WTC11 (cell line): ENCODE results near the gene RGS18.

Source experiments
- ELF4 ChIP-seq: sonication (generic); formaldehyde crosslinking; IDR thresholded peaks from 2 replicates; pipeline ENCODE4 v1.8.1; 2022; ENCODE audit warnings: low read depth, mild to moderate bottlenecking, moderate library complexity, missing genetic modification reagents
- ETV6 ChIP-seq: sonication (generic); formaldehyde crosslinking; IDR thresholded peaks from 2 replicates; pipeline ENCODE4 v1.8.1; 2022; ENCODE audit warnings: mild to moderate bottlenecking, missing genetic modification reagents
- GRHL2 ChIP-seq: fragments of 250-450 bp; sonication (Bioruptor Pico); IDR thresholded peaks from 2 replicates; pipeline ENCODE4 v1.8.0; 2022; ENCODE audit warnings: mild to moderate bottlenecking, moderate library complexity; ENCODE audit not compliant: insufficient replicate concordance, severe bottlenecking
- NR2C2 ChIP-seq: sonication (generic); formaldehyde crosslinking; IDR thresholded peaks from 2 replicates; pipeline ENCODE4 v1.8.0; 2022; ENCODE audit warnings: mild to moderate bottlenecking, missing genetic modification reagents
- RELA ChIP-seq: sonication (generic); formaldehyde crosslinking; IDR thresholded peaks from 2 replicates; pipeline ENCODE4 v1.8.1; 2022; ENCODE audit warnings: missing genetic modification reagents, mild to moderate bottlenecking, borderline replicate concordance
- SMAD4 ChIP-seq: sonication (generic); formaldehyde crosslinking; IDR thresholded peaks from 2 replicates; pipeline ENCODE4 v1.8.0; 2022; ENCODE audit warnings: mild to moderate bottlenecking, missing genetic modification reagents
- SP1 ChIP-seq: sonication (generic); formaldehyde crosslinking; conservative IDR thresholded peaks from 2 replicates; pipeline ENCODE4 v1.8.1; 2022; ENCODE audit warnings: missing genetic modification reagents
- TP53 ChIP-seq: sonication (generic); formaldehyde crosslinking; IDR thresholded peaks from 2 replicates; pipeline ENCODE4 v1.8.1; 2023; ENCODE audit warnings: mild to moderate bottlenecking, missing genetic modification reagents
- ZNF671 ChIP-seq: fragments of 250-450 bp; sonication (Bioruptor Pico); IDR thresholded peaks from 2 replicates; pipeline ENCODE4 v1.8.0; 2021; ENCODE audit warnings: mild to moderate bottlenecking
- TF ChIP-seq, protein P1 (sequence below): fragments of 200-600 bp; IDR thresholded peaks from 2 replicates; pipeline ENCODE4 v1.8.0; 2022; ENCODE audit warnings: antibody characterized with exemption
- TF ChIP-seq, protein P2 (sequence below): sonication (generic); formaldehyde crosslinking; conservative IDR thresholded peaks from 2 replicates; pipeline ENCODE4 v1.8.1; 2022; ENCODE audit warnings: mild to moderate bottlenecking, missing genetic modification reagents
- TF ChIP-seq, protein P3 (sequence below): sonication (generic); formaldehyde crosslinking; IDR thresholded peaks from 2 replicates; pipeline ENCODE4 v1.8.0; 2022; ENCODE audit warnings: mild to moderate bottlenecking, missing genetic modification reagents

GRCh38 chr1:192225266-192225665 lies 67.0 kb downstream of the RGS18 start:
- TF ChIP-seq, protein P1, sequence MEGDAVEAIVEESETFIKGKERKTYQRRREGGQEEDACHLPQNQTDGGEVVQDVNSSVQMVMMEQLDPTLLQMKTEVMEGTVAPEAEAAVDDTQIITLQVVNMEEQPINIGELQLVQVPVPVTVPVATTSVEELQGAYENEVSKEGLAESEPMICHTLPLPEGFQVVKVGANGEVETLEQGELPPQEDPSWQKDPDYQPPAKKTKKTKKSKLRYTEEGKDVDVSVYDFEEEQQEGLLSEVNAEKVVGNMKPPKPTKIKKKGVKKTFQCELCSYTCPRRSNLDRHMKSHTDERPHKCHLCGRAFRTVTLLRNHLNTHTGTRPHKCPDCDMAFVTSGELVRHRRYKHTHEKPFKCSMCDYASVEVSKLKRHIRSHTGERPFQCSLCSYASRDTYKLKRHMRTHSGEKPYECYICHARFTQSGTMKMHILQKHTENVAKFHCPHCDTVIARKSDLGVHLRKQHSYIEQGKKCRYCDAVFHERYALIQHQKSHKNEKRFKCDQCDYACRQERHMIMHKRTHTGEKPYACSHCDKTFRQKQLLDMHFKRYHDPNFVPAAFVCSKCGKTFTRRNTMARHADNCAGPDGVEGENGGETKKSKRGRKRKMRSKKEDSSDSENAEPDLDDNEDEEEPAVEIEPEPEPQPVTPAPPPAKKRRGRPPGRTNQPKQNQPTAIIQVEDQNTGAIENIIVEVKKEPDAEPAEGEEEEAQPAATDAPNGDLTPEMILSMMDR: no peak
- TF ChIP-seq TP53 (no peak), NR2C2 (CRISPR knock-in tag) (no peak), ELF4 (no peak), GRHL2 (CRISPR knock-in tag) (no peak), SP1 (no peak), SMAD4 (no peak), ETV6 (CRISPR knock-in tag) (no peak), RELA (CRISPR knock-in tag) (no peak), ZNF671 (CRISPR knock-in tag) (no peak)
- TF ChIP-seq, protein P2, sequence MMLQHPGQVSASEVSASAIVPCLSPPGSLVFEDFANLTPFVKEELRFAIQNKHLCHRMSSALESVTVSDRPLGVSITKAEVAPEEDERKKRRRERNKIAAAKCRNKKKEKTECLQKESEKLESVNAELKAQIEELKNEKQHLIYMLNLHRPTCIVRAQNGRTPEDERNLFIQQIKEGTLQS (CRISPR knock-in tag): no peak
- TF ChIP-seq, protein P3, sequence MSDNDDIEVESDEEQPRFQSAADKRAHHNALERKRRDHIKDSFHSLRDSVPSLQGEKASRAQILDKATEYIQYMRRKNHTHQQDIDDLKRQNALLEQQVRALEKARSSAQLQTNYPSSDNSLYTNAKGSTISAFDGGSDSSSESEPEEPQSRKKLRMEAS (CRISPR knock-in tag): no peak
